ENCODE results near the gene ITGB1.
"Not testable (repeated sequence)": the region's sequence is repeated elsewhere in the genome, so short reads cannot be mapped to it uniquely, and the experiment has no call there.

Gene ITGB1

DNA sequence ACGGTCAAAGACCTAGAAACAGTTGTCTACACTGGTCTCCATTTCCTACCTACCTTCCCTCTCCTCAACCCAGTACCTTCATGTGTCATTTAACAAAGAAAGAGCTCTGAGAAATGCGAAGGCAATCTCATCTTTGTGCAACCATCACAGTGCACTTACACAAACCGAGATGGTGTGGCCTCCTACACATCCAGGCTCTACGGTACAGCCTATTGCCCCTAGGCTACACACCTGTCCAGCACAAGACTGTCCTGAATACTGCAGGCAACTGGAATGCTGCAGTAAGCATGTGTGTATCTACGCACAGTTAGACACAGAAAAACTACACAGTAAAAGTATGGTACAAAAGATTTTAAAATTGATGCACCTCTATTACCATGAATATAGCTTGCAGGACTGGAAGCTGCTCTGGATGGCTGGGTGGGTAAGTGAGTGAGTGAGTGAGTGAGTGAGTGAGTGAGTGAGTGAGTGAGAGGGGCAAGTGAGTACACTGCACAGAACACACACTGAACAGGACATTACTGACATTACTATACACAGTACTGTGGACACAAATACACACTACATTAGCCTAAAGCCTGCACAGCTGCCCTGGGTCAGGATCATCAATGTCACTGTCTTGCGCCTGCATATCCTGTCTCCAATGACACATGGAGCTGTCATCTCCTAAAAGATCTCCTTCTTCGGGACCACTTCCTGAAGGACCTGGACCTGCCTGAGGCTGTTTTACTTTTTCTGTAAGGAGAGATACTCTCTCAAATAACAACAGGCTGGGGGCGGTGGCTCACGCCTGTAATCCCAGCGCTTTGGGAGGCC, 18.5 kb downstream of the ITGB1 start:
- Mint-ChIP-seq H3K27me3 (no peaks in the 10 kb centered on the region), H3K27ac (peak overlapping the region; percentile 55), H3K36me3 (peaks cover 21% of the 10 kb centered on the region), H3K4me1 (peaks cover 76% of the 10 kb centered on the region), H3K9me3 (no peaks in the 10 kb centered on the region), H3K4me3 (no peak overlapping the region)
- ATAC-seq: no peak

DNA sequence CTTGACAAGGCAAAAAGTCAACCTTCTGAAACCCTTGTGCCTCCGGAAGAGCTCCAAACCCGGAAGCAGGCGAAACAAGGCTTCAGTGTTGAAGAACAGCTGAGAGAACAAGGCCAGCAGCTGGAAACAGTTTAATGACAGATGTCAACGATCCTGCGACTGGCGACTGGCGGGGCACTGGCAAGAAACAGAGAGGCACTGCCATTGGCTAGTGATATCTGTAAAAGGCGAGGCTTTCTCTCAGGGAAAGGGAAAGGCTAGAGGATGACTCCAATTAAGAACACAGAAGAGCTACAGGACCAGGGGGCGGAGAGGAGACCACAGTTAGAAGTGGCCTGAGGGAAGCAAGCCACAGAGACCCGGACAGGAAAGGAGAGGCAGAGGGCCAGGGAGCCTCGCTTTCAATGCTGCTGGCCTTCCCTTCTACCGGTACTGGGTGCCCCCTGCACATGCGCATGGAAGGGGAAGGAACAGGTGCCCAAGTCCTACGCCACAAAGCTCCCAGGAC, 19.4 kb downstream of the ITGB1 start:
- peaks cover 21% of the 10 kb centered on the region for H3K36me3 Mint-ChIP-seq
- H3K9me3 Mint-ChIP-seq: no peaks in the 10 kb centered on the region
- peaks cover 69% of the 10 kb centered on the region for H3K4me1 Mint-ChIP-seq
- H3K4me3 Mint-ChIP-seq: peak overlapping the region; percentile 38
- no peaks in the 10 kb centered on the region for H3K27me3 Mint-ChIP-seq
- H3K27ac Mint-ChIP-seq: peak overlapping the region; percentile 55
- ATAC-seq: peak; percentile 20

- Mint-ChIP-seq H3K27ac (peak overlapping the region; percentile 55), H3K4me1 (peaks cover 66% of the 10 kb centered on the region), H3K27me3 (no peaks in the 10 kb centered on the region), H3K36me3 (peaks cover 26% of the 10 kb centered on the region), H3K9me3 (no peaks in the 10 kb centered on the region), H3K4me3 (peak overlapping the region; percentile 38)
- ATAC-seq: peak; percentile 55
Measured at GRCh38 chr10:32937911-32938424, 20.1 kb downstream of the ITGB1 start.

- no peaks in the 10 kb centered on the region for H3K27me3 Mint-ChIP-seq
- no peak overlapping the region for H3K27ac Mint-ChIP-seq
- no peak overlapping the region for H3K4me3 Mint-ChIP-seq
- peaks cover 37% of the 10 kb centered on the region for H3K4me1 Mint-ChIP-seq
- no peak for ATAC-seq
- no peaks in the 10 kb centered on the region for H3K9me3 Mint-ChIP-seq
- peaks cover 53% of the 10 kb centered on the region for H3K36me3 Mint-ChIP-seq
Measured at GRCh38 chr10:32932225-32932729, 25.8 kb downstream of the ITGB1 start.

GRCh38 chr10:32931593-32931992, 26.4 kb downstream of the ITGB1 start:
- peak overlapping the region; percentile 22 for H3K27ac Mint-ChIP-seq
- H3K4me3 Mint-ChIP-seq: no peak overlapping the region
- H3K9me3 Mint-ChIP-seq: no peaks in the 10 kb centered on the region
- H3K36me3 Mint-ChIP-seq: peaks cover 60% of the 10 kb centered on the region
- H3K4me1 Mint-ChIP-seq: peaks cover 37% of the 10 kb centered on the region
- no peak for ATAC-seq
- no peaks in the 10 kb centered on the region for H3K27me3 Mint-ChIP-seq

DNA sequence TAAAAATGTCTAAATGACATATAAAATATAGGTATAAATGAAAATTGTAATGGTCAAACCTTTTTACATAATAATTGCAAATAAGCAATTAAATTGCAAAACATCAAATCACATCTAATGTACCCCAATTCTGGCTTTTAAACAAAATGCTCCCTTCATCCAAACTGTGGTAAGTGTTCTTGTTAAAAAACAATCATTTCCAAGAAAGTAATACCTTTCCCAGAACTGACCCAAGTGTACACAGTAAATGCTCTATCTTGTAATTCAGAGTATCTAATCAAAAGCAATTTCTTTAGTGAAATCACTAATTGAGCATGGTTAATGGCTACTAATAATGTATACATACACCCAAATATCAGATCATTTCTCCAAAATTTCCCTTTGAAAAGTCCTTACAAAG, 28.0 kb downstream of the ITGB1 start:
- no peaks in the 10 kb centered on the region for H3K9me3 Mint-ChIP-seq
- H3K4me3 Mint-ChIP-seq: no peak overlapping the region

DNA sequence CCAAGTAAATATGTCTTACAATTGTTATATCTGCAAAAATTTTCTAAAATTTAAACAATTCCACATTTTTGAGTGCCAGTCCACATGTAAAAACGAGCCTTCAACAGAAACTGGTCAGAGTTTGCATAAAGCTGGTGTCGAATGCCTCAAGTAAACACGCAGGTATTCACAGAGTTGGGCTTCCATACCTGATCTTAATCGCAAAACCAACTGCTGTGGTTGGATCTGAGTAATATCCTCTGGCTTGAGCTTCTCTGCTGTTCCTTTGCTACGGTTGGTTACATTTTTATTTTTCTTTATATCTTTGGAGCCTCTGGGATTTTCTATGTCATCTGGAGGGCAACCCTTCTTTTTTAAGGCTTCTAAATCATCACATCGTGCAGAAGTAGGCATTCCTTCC, 28.4 kb downstream of the ITGB1 start:
- Mint-ChIP-seq H3K4me3 (no peak overlapping the region), H3K4me1 (peaks cover 22% of the 10 kb centered on the region), H3K36me3 (peaks cover 59% of the 10 kb centered on the region), H3K27ac (no peak overlapping the region), H3K27me3 (no peaks in the 10 kb centered on the region), H3K9me3 (no peaks in the 10 kb centered on the region)
- no peak for ATAC-seq

More for the DNA sequence above, 28.0 kb downstream of the ITGB1 start:
- H3K27ac Mint-ChIP-seq: no peak overlapping the region
- peaks cover 26% of the 10 kb centered on the region for H3K4me1 Mint-ChIP-seq
- peaks cover 59% of the 10 kb centered on the region for H3K36me3 Mint-ChIP-seq
- H3K27me3 Mint-ChIP-seq: no peaks in the 10 kb centered on the region
- ATAC-seq: no peak

GRCh38 chr10:32927750-32928149, 30.3 kb downstream of the ITGB1 start:
- no peak for ATAC-seq
- Mint-ChIP-seq H3K4me1 (peaks cover 16% of the 10 kb centered on the region), H3K27me3 (no peaks in the 10 kb centered on the region), H3K27ac (no peak overlapping the region), H3K4me3 (no peak overlapping the region), H3K9me3 (no peaks in the 10 kb centered on the region), H3K36me3 (peaks cover 68% of the 10 kb centered on the region)

- Mint-ChIP-seq H3K4me3 (no peak overlapping the region), H3K9me3 (no peaks in the 10 kb centered on the region), H3K27me3 (no peaks in the 10 kb centered on the region), H3K27ac (peak overlapping the region; percentile 3), H3K36me3 (peaks cover 77% of the 10 kb centered on the region), H3K4me1 (peaks cover 3% of the 10 kb centered on the region)
- no peak for ATAC-seq
Measured at GRCh38 chr10:32923849-32924248, 34.2 kb downstream of the ITGB1 start.

- H3K27ac Mint-ChIP-seq: peak overlapping the region; percentile 3
Measured at GRCh38 chr10:32923134-32923533, 34.9 kb downstream of the ITGB1 start.

DNA sequence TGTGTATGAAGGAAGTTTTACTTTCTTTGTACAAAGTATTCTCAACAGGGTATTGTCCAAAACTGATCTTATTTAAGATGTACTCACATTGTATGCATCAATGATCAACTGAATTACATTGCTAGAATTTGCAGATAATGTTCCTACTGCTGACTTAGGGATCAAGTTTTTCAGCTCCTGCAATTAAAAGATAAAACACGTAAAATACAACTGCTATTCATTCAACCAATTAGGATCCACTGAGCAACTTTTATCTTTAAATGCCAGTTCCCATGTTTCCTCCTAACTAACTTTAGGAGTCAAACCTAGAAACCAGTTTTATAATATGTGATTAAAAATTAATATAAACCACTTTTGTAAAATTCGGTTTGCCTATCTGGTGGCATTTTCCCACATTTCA, 35.9 kb downstream of the ITGB1 start:
- Mint-ChIP-seq H3K36me3 (peaks cover 77% of the 10 kb centered on the region), H3K9me3 (no peaks in the 10 kb centered on the region), H3K4me3 (no peak overlapping the region), H3K27me3 (no peaks in the 10 kb centered on the region), H3K4me1 (no peaks in the 10 kb centered on the region), H3K27ac (no peak overlapping the region)
- ATAC-seq: no peak

More at GRCh38 chr10:32923134-32923533, 34.9 kb downstream of the ITGB1 start:
- H3K9me3 Mint-ChIP-seq: no peaks in the 10 kb centered on the region
- H3K27me3 Mint-ChIP-seq: no peaks in the 10 kb centered on the region
- peaks cover 77% of the 10 kb centered on the region for H3K36me3 Mint-ChIP-seq
- no peak overlapping the region for H3K4me3 Mint-ChIP-seq
- no peaks in the 10 kb centered on the region for H3K4me1 Mint-ChIP-seq
- no peak for ATAC-seq

- not testable (repeated sequence) for H3K27ac Mint-ChIP-seq, ATAC-seq, H3K4me3 Mint-ChIP-seq, H3K27me3 Mint-ChIP-seq, H3K9me3 Mint-ChIP-seq, H3K4me1 Mint-ChIP-seq
- H3K36me3 Mint-ChIP-seq: peaks cover 77% of the 10 kb centered on the region
Measured at GRCh38 chr10:32917817-32918216, 40.2 kb downstream of the ITGB1 start.

- ATAC-seq: no peak
- Mint-ChIP-seq H3K4me3 (no peak overlapping the region), H3K27ac (no peak overlapping the region), H3K9me3 (no peaks in the 10 kb centered on the region), H3K27me3 (no peaks in the 10 kb centered on the region), H3K36me3 (peaks cover 55% of the 10 kb centered on the region), H3K4me1 (peaks cover 10% of the 10 kb centered on the region)
Measured at GRCh38 chr10:32911285-32912016, 46.6 kb downstream of the ITGB1 start.

GRCh38 chr10:32909970-32910369, 48.1 kb downstream of the ITGB1 start:
- not testable (repeated sequence) for ATAC-seq, H3K4me1 Mint-ChIP-seq, H3K27ac Mint-ChIP-seq, H3K9me3 Mint-ChIP-seq, H3K4me3 Mint-ChIP-seq, H3K27me3 Mint-ChIP-seq
- peaks cover 46% of the 10 kb centered on the region for H3K36me3 Mint-ChIP-seq

- Mint-ChIP-seq H3K9me3 (no peaks in the 10 kb centered on the region), H3K27ac (no peak overlapping the region), H3K4me1 (peaks cover 5% of the 10 kb centered on the region), H3K36me3 (peaks cover 41% of the 10 kb centered on the region), H3K27me3 (no peaks in the 10 kb centered on the region), H3K4me3 (no peak overlapping the region)
- ATAC-seq: no peak
Measured at GRCh38 chr10:32909456-32909855, 48.6 kb downstream of the ITGB1 start.

Data from stimulated activated memory B cell treated with anti-CD40 and anti-IgM and Interleukin-4, amounts not matched to agents 10 μg/mL and 1 μg/mL and 100 μg/mL, for 72 hours (primary cell).